ENCODE measurements around the gene POLA2.
"Not testable (repeated sequence)": the region's sequence is repeated elsewhere in the genome, so short reads cannot be mapped to it uniquely, and the experiment has no call there.

Gene POLA2

GRCh38 chr11:65260756-65261590, 789 bp upstream of the POLA2 start:
- H3K4me1 Mint-ChIP-seq, result peaks cover 24% of the 10 kb centered on the region
- peaks cover 8% of the 10 kb centered on the region for H3K36me3 Mint-ChIP-seq (ENCODE audit: low read depth)
- H3K9me3 Mint-ChIP-seq, result no peaks in the 10 kb centered on the region
- H3K27me3 Mint-ChIP-seq (ENCODE audit: low read depth), result peaks cover 4% of the 10 kb centered on the region
- peak overlapping the region; percentile 84 to 89 (median 89) for H3K4me3 Mint-ChIP-seq
- no peak for TF ChIP-seq CTCF (IDR thresholded peaks at IDR 0.05; ENCODE audit: unreplicated experiment in 3 of 3)
- H3K27ac Mint-ChIP-seq, result peak overlapping the region; percentile 63 to 89 (median 84)

- TF ChIP-seq CTCF (IDR thresholded peaks at IDR 0.05; ENCODE audit: unreplicated experiment in 3 of 3), result no peak
- H3K27ac Mint-ChIP-seq, result peak overlapping the region; percentile 38 to 94 (median 63)
- no peaks in the 10 kb centered on the region for H3K9me3 Mint-ChIP-seq
- H3K4me1 Mint-ChIP-seq, result peaks cover 24% of the 10 kb centered on the region
- peaks cover 13% of the 10 kb centered on the region for H3K36me3 Mint-ChIP-seq (ENCODE audit: low read depth)
- H3K27me3 Mint-ChIP-seq (ENCODE audit: low read depth), result peaks cover 4% of the 10 kb centered on the region
- H3K4me3 Mint-ChIP-seq, result peak overlapping the region; percentile 84 to 89 (median 89)
Observed at GRCh38 chr11:65262381-65262680, 569 bp downstream of the POLA2 start.

GRCh38 chr11:65262776-65263175, 1.0 kb downstream of the POLA2 start:
- Mint-ChIP-seq H3K27ac (peak overlapping the region; percentile 38 to 94 (median 63)), H3K4me3 (peak overlapping the region; percentile 84 to 89 (median 89)), H3K27me3 (ENCODE audit: low read depth) (peaks cover 4% of the 10 kb centered on the region), H3K36me3 (ENCODE audit: low read depth) (peaks cover 13% of the 10 kb centered on the region), H3K9me3 (no peaks in the 10 kb centered on the region), H3K4me1 (peaks cover 24% of the 10 kb centered on the region)
- no peak for TF ChIP-seq CTCF (IDR thresholded peaks at IDR 0.05; ENCODE audit: unreplicated experiment in 3 of 3)

- H3K27me3 Mint-ChIP-seq (ENCODE audit: low read depth); H3K9me3 Mint-ChIP-seq; H3K27ac Mint-ChIP-seq: not testable (repeated sequence)
- peaks cover 19% of the 10 kb centered on the region for H3K36me3 Mint-ChIP-seq (ENCODE audit: low read depth)
- peaks cover 24% of the 10 kb centered on the region for H3K4me1 Mint-ChIP-seq
- peak overlapping the region; percentile 66 to 79 (median 77) for H3K4me3 Mint-ChIP-seq
Observed at GRCh38 chr11:65264747-65265146, 3.0 kb downstream of the POLA2 start.

GRCh38 chr11:65266210-65266609, 4.4 kb downstream of the POLA2 start:
- peaks cover 28% of the 10 kb centered on the region for H3K36me3 Mint-ChIP-seq (ENCODE audit: low read depth)
- no peak overlapping the region for H3K27ac Mint-ChIP-seq
- no peaks in the 10 kb centered on the region for H3K27me3 Mint-ChIP-seq (ENCODE audit: low read depth)
- H3K4me3 Mint-ChIP-seq, result peak overlapping the region; percentile 7 to 48 (median 32)
- peaks cover 21% of the 10 kb centered on the region for H3K4me1 Mint-ChIP-seq
- no peaks in the 10 kb centered on the region for H3K9me3 Mint-ChIP-seq
- TF ChIP-seq CTCF (IDR thresholded peaks at IDR 0.05; ENCODE audit: unreplicated experiment in 3 of 3), result no peak

- peak overlapping the region; percentile 79 to 87 (median 86) for H3K27ac Mint-ChIP-seq
- peaks cover 36% of the 10 kb centered on the region for H3K4me1 Mint-ChIP-seq
- H3K4me3 Mint-ChIP-seq, result no peak overlapping the region
- H3K9me3 Mint-ChIP-seq, result no peaks in the 10 kb centered on the region
- peak; percentile 83 to 88 (median 83) for TF ChIP-seq CTCF (IDR thresholded peaks at IDR 0.05; ENCODE audit: unreplicated experiment in 3 of 3)
- H3K27me3 Mint-ChIP-seq (ENCODE audit: low read depth), result no peaks in the 10 kb centered on the region
- H3K36me3 Mint-ChIP-seq (ENCODE audit: low read depth), result peaks cover 25% of the 10 kb centered on the region
Observed at GRCh38 chr11:65274735-65275682, 13.2 kb downstream of the POLA2 start.

Data from nephron (organoid).